H9 (cell line): ENCODE data around the gene PCNX4. TPM values are rescaled to one million over a fixed set of nuclear protein-coding genes. Genes with fewer than 3 reads are reported as not detected.

ENCODE experiments used
- DNase-seq: peaks from one replicate; pipeline ENCODE4 v3.0.0-alpha.2; 2017
- H2AFZ ChIP-seq: one replicate; pipeline ENCODE4 v1.6.1; 2013; ENCODE audit warnings: mild to moderate bottlenecking, low read length, control low read depth, moderate library complexity
- H2AK5ac ChIP-seq: 2 replicates; pipeline ENCODE4 v1.6.1; 2013; ENCODE audit warnings: low read length, control low read depth, mixed read lengths; ENCODE audit not compliant: insufficient read length
- H2BK120ac ChIP-seq: one replicate; pipeline ENCODE4 v1.6.1; 2013; ENCODE audit warnings: low read depth, mild to moderate bottlenecking, low read length, control low read depth, inconsistent platforms; ENCODE audit not compliant: poor library complexity, severe bottlenecking
- H2BK12ac ChIP-seq: 2 replicates; pipeline ENCODE4 v1.6.1; 2013; ENCODE audit warnings: low read length, control low read depth, mixed read lengths, low read depth; ENCODE audit not compliant: insufficient read length
- H2BK15ac ChIP-seq: 2 replicates; pipeline ENCODE4 v1.6.1; 2013; ENCODE audit warnings: low read depth, low read length, control low read depth
- H2BK20ac ChIP-seq: one replicate; pipeline ENCODE4 v1.6.1; 2013; ENCODE audit warnings: low read depth, mild to moderate bottlenecking, low read length, control low read depth, inconsistent platforms; ENCODE audit not compliant: poor library complexity, severe bottlenecking
- H2BK5ac ChIP-seq: 2 replicates; pipeline ENCODE4 v1.6.1; 2013; ENCODE audit warnings: low read length, control low read depth, mixed read lengths; ENCODE audit not compliant: insufficient read length
- H3K14ac ChIP-seq: 2 replicates; pipeline ENCODE4 v1.6.1; 2013; ENCODE audit warnings: low read length, control low read depth; ENCODE audit not compliant: insufficient read depth
- H3K18ac ChIP-seq: 2 replicates; pipeline ENCODE4 v1.6.1; 2013; ENCODE audit warnings: low read depth, mild to moderate bottlenecking, mixed read lengths, low read length, control low read depth; ENCODE audit not compliant: insufficient read length
- H3K23ac ChIP-seq: 2 replicates; pipeline ENCODE4 v1.6.1; 2013; ENCODE audit warnings: low read length, control low read depth, mixed read lengths, low read depth; ENCODE audit not compliant: insufficient read length
- H3K23me2 ChIP-seq: 2 replicates; pipeline ENCODE4 v1.6.1; 2013; ENCODE audit warnings: low read depth, mild to moderate bottlenecking, mixed read lengths, low read length, control low read depth; ENCODE audit not compliant: insufficient read length, poor library complexity, severe bottlenecking
- H3K27ac ChIP-seq: 2 replicates; pipeline ENCODE4 v1.5.1; 2013; ENCODE audit warnings: low read length, control low read depth, mixed read lengths, low read depth; ENCODE audit not compliant: insufficient read length
- H3K27me3 ChIP-seq: 2 replicates; pipeline ENCODE4 v1.6.1; 2013; ENCODE audit warnings: low read length, control low read depth, inconsistent platforms; ENCODE audit not compliant: insufficient read depth
- H3K4ac ChIP-seq: 2 replicates; pipeline ENCODE4 v1.6.1; 2013; ENCODE audit warnings: low read depth, mild to moderate bottlenecking, control low read depth, inconsistent platforms, low read length, moderate library complexity
- H3K4me1 ChIP-seq: 2 replicates; pipeline ENCODE4 v1.6.1; 2013; ENCODE audit warnings: low read length, control low read depth, inconsistent platforms; ENCODE audit not compliant: insufficient read depth
- H3K4me2 ChIP-seq: 2 replicates; pipeline ENCODE4 v1.6.1; 2013; ENCODE audit warnings: low read length, control low read depth, mixed read lengths; ENCODE audit not compliant: insufficient read length, insufficient read depth
- H3K56ac ChIP-seq: 2 replicates; pipeline ENCODE4 v1.6.1; 2013; ENCODE audit warnings: low read depth, mild to moderate bottlenecking, mixed read lengths, low read length, control low read depth; ENCODE audit not compliant: insufficient read length
- H3K79me1 ChIP-seq: 2 replicates; pipeline ENCODE4 v1.6.1; 2013; ENCODE audit warnings: low read depth, mild to moderate bottlenecking, moderate library complexity, low read length, control low read depth, inconsistent platforms; ENCODE audit not compliant: insufficient read depth, poor library complexity, severe bottlenecking
- H3K79me2 ChIP-seq: 2 replicates; pipeline ENCODE4 v1.6.1; 2013; ENCODE audit warnings: low read length, control low read depth, inconsistent platforms; ENCODE audit not compliant: insufficient read depth
- H3K9ac ChIP-seq: 2 replicates; pipeline ENCODE4 v1.6.1; 2013; ENCODE audit warnings: low read length, control low read depth, mixed read lengths; ENCODE audit not compliant: insufficient read length; ENCODE audit errors: extremely low read depth
- H3K9me3 ChIP-seq: one replicate; pipeline ENCODE4 v1.6.1; 2013; ENCODE audit warnings: low read depth, low read length, inconsistent platforms; ENCODE audit not compliant: control insufficient read depth
- H3T11ph ChIP-seq: one replicate; pipeline ENCODE4 v1.6.1; 2013; ENCODE audit warnings: mild to moderate bottlenecking, low read length, control low read depth, inconsistent platforms
- H4K20me1 ChIP-seq: one replicate; pipeline ENCODE4 v1.6.1; 2013; ENCODE audit not compliant: control insufficient read depth, insufficient read length, insufficient read depth
- H4K5ac ChIP-seq: 2 replicates; pipeline ENCODE4 v1.6.1; 2013; ENCODE audit warnings: low read depth, mild to moderate bottlenecking, mixed read lengths, low read length, control low read depth; ENCODE audit not compliant: insufficient read length
- H4K8ac ChIP-seq: replicated peaks from 2 replicates; pipeline ENCODE4 v1.6.1; 2013; ENCODE audit warnings: low read length, control low read depth, mixed read lengths, low read depth; ENCODE audit not compliant: insufficient read length
- H4K91ac ChIP-seq: 2 replicates; pipeline ENCODE4 v1.6.1; 2013; ENCODE audit warnings: low read depth, mild to moderate bottlenecking, moderate library complexity, mixed read lengths, low read length, control low read depth; ENCODE audit not compliant: insufficient read length
- H3K27ac Mint-ChIP-seq, 3 experiments: 2 replicates in 2 of 3; 3 replicates in 1 of 3; pipeline ENCODE4 v1.8.0; 2020 to 2021; ENCODE audit warnings: mixed read lengths in 3 of 3, mild to moderate bottlenecking in 1 of 3, moderate library complexity in 1 of 3
- H3K27me3 Mint-ChIP-seq: 2 replicates; pipeline ENCODE4 v1.8.0; 2021; ENCODE audit warnings: low read depth, mild to moderate bottlenecking, moderate library complexity, mixed read lengths
- H3K36me3 Mint-ChIP-seq, 3 experiments: 2 replicates in 2 of 3; 3 replicates in 1 of 3; pipeline ENCODE4 v1.8.0; 2020 to 2021; ENCODE audit warnings: low read depth in 3 of 3, mixed read lengths in 3 of 3; ENCODE audit not compliant: insufficient read depth in 1 of 3
- H3K4me1 Mint-ChIP-seq, 2 experiments: 2 replicates each; pipeline ENCODE4 v1.8.0; 2020; ENCODE audit warnings: mixed read lengths in 2 of 2
- H3K4me3 Mint-ChIP-seq, 2 experiments: 2 replicates in 1 of 2; 3 replicates in 1 of 2; pipeline ENCODE4 v1.8.0; 2020 to 2021; ENCODE audit warnings: mild to moderate bottlenecking in 2 of 2, mixed read lengths in 2 of 2, moderate library complexity in 1 of 2
- H3K9me3 Mint-ChIP-seq, 2 experiments: 2 replicates in 1 of 2; 3 replicates in 1 of 2; pipeline ENCODE4 v1.8.0; 2020; ENCODE audit warnings: mild to moderate bottlenecking in 2 of 2, mixed read lengths in 2 of 2, moderate library complexity in 1 of 2
- CTCF ChIP-seq: fragments of 200-600 bp; sonication (generic); conservative IDR thresholded peaks from 3 replicates; pipeline ENCODE4 v1.8.0; 2021; ENCODE audit warnings: antibody characterized with exemption, mild to moderate bottlenecking
- WGBS: extraction: QIAGEN DNeasy Blood & Tissue Kit; methylation state at CpG from one replicate; pipeline ENCODE4 v1.1.7; 2013; ENCODE audit warnings: missing lambda C conversion rate, low lambda C conversion rate, mixed read lengths; ENCODE audit not compliant: insufficient read length; ENCODE audit errors: extremely low coverage; 5-methylcytosine and 5-hydroxymethylcytosine counted together
- total RNA-seq: library from RNA; stranded (reverse); gene quantifications from 2 replicates; pipeline ENCODE4 v1.2.1, GENCODE V29; 2021

Gene PCNX4
- total RNA-seq, 1 experiment from 2014 or later: 40.0 TPM

GRCh38 chr14:60171690-60172089 lies 80.0 kb downstream of the PCNX4 start:
- no peak overlapping the region for H2AFZ ChIP-seq
- no peak overlapping the region for H3K4me3 Mint-ChIP-seq
- no peak overlapping the region for H3K14ac ChIP-seq
- peaks cover 2% of the 10 kb centered on the region for H3K27me3 Mint-ChIP-seq
- H4K91ac ChIP-seq: no peak overlapping the region
- no peak overlapping the region for H4K5ac ChIP-seq
- H3K79me2 ChIP-seq: no peaks in the 10 kb centered on the region
- H3K4me2 ChIP-seq: no peak overlapping the region
- no peaks in the 10 kb centered on the region for H4K20me1 ChIP-seq
- no peak for TF ChIP-seq CTCF
- H3T11ph ChIP-seq: no peak overlapping the region
- no peak overlapping the region for H3K4ac ChIP-seq
- no peak overlapping the region for H2BK12ac ChIP-seq
- H3K23ac ChIP-seq: no peak overlapping the region
- no CpG with 5 or more reads among the region's 2 CpGs for WGBS
- no peaks in the 10 kb centered on the region for H3K79me1 ChIP-seq
- H2BK5ac ChIP-seq: no peak overlapping the region
- no peak overlapping the region for H3K27ac Mint-ChIP-seq
- no peaks in the 10 kb centered on the region for H3K9me3 ChIP-seq
- H3K18ac ChIP-seq: no peak overlapping the region
- H2BK20ac ChIP-seq: no peak overlapping the region
- H3K36me3 Mint-ChIP-seq: peaks cover 0 to 12% (median 11%) of the 10 kb centered on the region in 3 experiments; a peak in 3 of 7 replicates
- no peak overlapping the region for H3K56ac ChIP-seq
- peaks cover 5 to 8% of the 10 kb centered on the region in 2 experiments; a peak in 4 of 5 replicates for H3K9me3 Mint-ChIP-seq
- no peaks in the 10 kb centered on the region for H3K23me2 ChIP-seq
- no peak overlapping the region for H4K8ac ChIP-seq
- no peaks in the 10 kb centered on the region for H3K4me1 ChIP-seq
- no peak overlapping the region for H3K27ac ChIP-seq
- H2AK5ac ChIP-seq: no peak overlapping the region
- no peak overlapping the region for H2BK120ac ChIP-seq
- no peak overlapping the region for H2BK15ac ChIP-seq
- H3K4me1 Mint-ChIP-seq: peaks cover 4 to 11% of the 10 kb centered on the region in 2 experiments; a peak in 3 of 4 replicates
- no peaks in the 10 kb centered on the region for H3K27me3 ChIP-seq
- H3K9ac ChIP-seq: no peak overlapping the region
- DNase-seq: no peak
